ENCODE measurements around the gene FRAS1. TPM values are rescaled to one million over a fixed set of nuclear protein-coding genes. Genes with fewer than 3 reads are reported as not detected.

Gene FRAS1
- total RNA-seq, 2 experiments from 2014 or later, result not detected

DNA sequence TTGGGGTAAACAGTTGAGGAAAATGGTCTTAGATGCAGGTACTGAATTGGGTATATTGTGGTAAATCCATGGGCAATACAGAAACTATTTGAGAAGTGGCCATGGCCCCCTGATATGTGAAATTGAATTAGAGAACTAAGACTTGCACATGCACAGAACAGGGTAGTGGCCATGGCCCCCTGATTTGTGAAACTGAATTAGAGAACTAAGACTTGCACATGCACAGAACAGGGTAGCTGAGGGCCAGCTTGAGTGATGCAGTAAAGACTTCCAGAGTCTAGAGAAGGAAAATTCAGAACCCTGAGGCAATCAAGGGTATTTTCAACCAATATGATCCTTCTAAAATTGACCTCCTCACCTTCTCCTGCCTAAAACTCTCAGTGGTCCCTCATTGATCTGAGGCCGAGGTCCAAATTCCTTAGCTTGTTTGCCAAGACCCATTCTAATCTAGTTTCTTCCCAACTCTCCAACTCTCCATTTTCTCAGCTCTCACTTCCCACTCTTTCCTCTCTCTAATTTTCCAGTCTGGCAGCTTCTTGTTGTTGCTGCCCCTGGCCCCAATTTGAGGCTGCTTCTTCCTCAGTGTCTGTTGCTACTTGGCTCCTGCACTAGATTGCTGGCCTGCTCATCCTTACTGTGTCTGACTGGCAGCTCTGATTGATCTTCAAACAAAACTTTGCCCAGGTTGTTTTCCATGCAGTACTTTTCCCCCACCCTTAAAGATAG is 72.4 kb downstream of the FRAS1 start:
- H3K4me3 Mint-ChIP-seq, result no peak overlapping the region
- Histone ChIP-seq H3K4me3 (ENCODE audit: low read length) (no peak overlapping the region), H3K27me3 (ENCODE audit: control insufficient read depth in 1 of 2, insufficient read depth in 2 of 2, low read length in 2 of 2) (peaks cover 0 to 4% of the 10 kb centered on the region in 2 experiments), H3K9me3 (ENCODE audit: control insufficient read depth in 1 of 2, insufficient read depth in 1 of 2, low read length in 2 of 2) (peaks cover 0 to 4% of the 10 kb centered on the region in 2 experiments), H3K4me1 (ENCODE audit: insufficient read depth, low read length) (no peaks in the 10 kb centered on the region), H3K36me3 (ENCODE audit: insufficient read depth, low read length) (no peaks in the 10 kb centered on the region), H3K27ac (ENCODE audit: low read depth in 1 of 2, low read length in 2 of 2) (no peak overlapping the region)
- peaks cover 44% of the 10 kb centered on the region for H3K27me3 Mint-ChIP-seq
- POLR2A ChIA-PET, result no interaction called here
- DNase-seq (no peak), ATAC-seq (ENCODE audit: poor library complexity) (no peak)
- no peaks in the 10 kb centered on the region for H3K4me1 Mint-ChIP-seq (ENCODE audit: low read depth)
- H3K9me3 Mint-ChIP-seq, result peaks cover 5% of the 10 kb centered on the region
- intact Hi-C loops (cut with DNase I, micrococcal nuclease), result no loop called here
- TF ChIP-seq, protein P1, sequence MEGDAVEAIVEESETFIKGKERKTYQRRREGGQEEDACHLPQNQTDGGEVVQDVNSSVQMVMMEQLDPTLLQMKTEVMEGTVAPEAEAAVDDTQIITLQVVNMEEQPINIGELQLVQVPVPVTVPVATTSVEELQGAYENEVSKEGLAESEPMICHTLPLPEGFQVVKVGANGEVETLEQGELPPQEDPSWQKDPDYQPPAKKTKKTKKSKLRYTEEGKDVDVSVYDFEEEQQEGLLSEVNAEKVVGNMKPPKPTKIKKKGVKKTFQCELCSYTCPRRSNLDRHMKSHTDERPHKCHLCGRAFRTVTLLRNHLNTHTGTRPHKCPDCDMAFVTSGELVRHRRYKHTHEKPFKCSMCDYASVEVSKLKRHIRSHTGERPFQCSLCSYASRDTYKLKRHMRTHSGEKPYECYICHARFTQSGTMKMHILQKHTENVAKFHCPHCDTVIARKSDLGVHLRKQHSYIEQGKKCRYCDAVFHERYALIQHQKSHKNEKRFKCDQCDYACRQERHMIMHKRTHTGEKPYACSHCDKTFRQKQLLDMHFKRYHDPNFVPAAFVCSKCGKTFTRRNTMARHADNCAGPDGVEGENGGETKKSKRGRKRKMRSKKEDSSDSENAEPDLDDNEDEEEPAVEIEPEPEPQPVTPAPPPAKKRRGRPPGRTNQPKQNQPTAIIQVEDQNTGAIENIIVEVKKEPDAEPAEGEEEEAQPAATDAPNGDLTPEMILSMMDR (IDR thresholded peaks at IDR 0.05), result no peak
- CTCF ChIA-PET, result no interaction called here
- no peak overlapping the region for H3K27ac Mint-ChIP-seq
- H3K36me3 Mint-ChIP-seq (ENCODE audit: low read depth), result no peaks in the 10 kb centered on the region

DNA sequence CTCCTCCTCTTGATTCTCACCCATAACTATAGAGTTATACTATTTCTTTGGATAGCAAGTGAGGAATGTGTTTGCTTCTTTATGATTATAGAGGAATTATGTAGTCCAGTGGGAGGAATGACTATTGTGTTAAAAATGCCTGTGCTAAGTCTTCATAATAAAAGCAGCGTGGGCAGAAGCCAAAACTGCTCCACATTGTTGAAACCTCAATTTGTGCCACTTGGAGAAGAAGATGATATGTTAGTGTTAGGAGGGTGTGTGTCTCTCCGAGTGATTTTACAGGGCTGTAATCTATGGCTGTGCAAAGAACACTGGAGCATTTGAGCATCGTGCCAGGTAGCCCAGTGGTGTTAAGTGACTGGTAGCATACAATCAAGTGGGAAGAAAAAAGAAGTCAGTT is 74.3 kb downstream of the FRAS1 start:
- H3K9me3 ChIP-seq (ENCODE audit: control insufficient read depth in 1 of 2, insufficient read depth in 1 of 2, low read length in 2 of 2), result no peaks in the 10 kb centered on the region
- H3K27ac ChIP-seq (ENCODE audit: low read depth in 1 of 2, low read length in 2 of 2), result no peak overlapping the region
- ATAC-seq (ENCODE audit: poor library complexity) (no peak), DNase-seq (no peak)
- peaks cover 5% of the 10 kb centered on the region for H3K9me3 Mint-ChIP-seq
- peaks cover 0 to 4% of the 10 kb centered on the region in 2 experiments for H3K27me3 ChIP-seq (ENCODE audit: control insufficient read depth in 1 of 2, insufficient read depth in 2 of 2, low read length in 2 of 2)
- TF ChIP-seq, protein P1 (IDR thresholded peaks at IDR 0.05), result no peak
- H3K36me3 Mint-ChIP-seq (ENCODE audit: low read depth), result no peaks in the 10 kb centered on the region
- intact Hi-C loops (cut with DNase I, micrococcal nuclease), result no loop called here
- H3K27ac Mint-ChIP-seq, result no peak overlapping the region
- CTCF ChIA-PET, result no interaction called here
- POLR2A ChIA-PET, result no interaction called here
- peaks cover 48% of the 10 kb centered on the region for H3K27me3 Mint-ChIP-seq
- H3K4me3 ChIP-seq (ENCODE audit: low read length), result no peak overlapping the region
- H3K4me1 Mint-ChIP-seq (ENCODE audit: low read depth), result no peaks in the 10 kb centered on the region
- H3K4me3 Mint-ChIP-seq, result no peak overlapping the region
- no peaks in the 10 kb centered on the region for H3K36me3 ChIP-seq (ENCODE audit: insufficient read depth, low read length)
- no peaks in the 10 kb centered on the region for H3K4me1 ChIP-seq (ENCODE audit: insufficient read depth, low read length)

DNA sequence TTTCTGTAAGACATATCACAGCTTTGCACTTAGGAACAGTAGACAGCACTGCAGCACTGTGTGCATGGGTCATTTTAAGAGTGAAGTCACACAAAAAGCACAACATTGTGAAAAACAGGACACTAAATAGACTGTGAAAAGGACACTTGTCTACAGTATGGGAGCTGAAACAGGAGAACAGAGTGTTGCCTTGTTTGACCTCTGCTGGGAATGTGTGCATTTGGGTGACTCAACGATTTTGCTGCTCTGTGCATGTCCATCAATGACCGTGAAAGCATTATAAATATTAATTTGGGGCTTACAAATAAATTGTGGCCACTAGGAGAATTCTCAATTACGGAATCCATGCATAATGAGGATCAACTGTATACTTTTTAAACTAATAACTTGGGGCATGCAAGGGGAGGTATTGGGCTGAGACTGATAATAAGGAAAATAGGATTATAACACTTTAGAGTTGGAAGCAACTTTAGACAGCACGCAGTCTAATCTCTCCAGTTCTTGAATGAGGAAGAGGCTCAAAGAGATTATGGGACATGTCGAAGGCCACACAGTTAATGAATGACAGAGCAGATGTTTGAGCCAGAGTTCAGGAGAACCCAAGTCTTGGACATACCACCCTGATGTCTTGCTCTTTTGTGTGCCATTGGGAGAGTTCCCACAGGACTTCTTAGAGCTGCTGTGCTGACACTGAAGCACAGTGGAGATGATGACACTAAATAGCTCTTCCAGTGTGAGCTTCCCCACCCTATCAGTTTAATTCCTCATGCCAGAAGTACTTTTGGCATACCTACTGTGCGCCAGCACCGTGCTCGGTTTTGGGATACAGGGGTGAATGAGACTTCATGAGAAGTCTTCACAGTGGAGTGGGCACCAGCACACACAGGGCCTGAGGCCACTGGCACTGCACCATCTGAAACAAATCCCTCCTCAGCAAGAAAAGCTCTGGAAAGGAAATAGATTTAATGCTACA is 79.3 kb downstream of the FRAS1 start:
- no peaks in the 10 kb centered on the region for H3K36me3 ChIP-seq (ENCODE audit: insufficient read depth, low read length)
- ChIA-PET CTCF (no interaction called here), POLR2A (no interaction called here)
- intact Hi-C loops (cut with DNase I, micrococcal nuclease), result no loop called here
- H3K4me1 ChIP-seq (ENCODE audit: insufficient read depth, low read length), result no peaks in the 10 kb centered on the region
- no peak for DNase-seq
- H3K27ac ChIP-seq (ENCODE audit: low read depth in 1 of 2, low read length in 2 of 2), result no peak overlapping the region
- peaks cover 33% of the 10 kb centered on the region for H3K27me3 Mint-ChIP-seq
- TF ChIP-seq, protein P1 (IDR thresholded peaks at IDR 0.05), result no peak
- H3K27me3 ChIP-seq (ENCODE audit: control insufficient read depth in 1 of 2, insufficient read depth in 2 of 2, low read length in 2 of 2), result peaks cover 0 to 2% of the 10 kb centered on the region in 2 experiments
- H3K9me3 Mint-ChIP-seq, result no peaks in the 10 kb centered on the region
- no peak overlapping the region for H3K4me3 Mint-ChIP-seq
- H3K27ac Mint-ChIP-seq, result no peak overlapping the region
- H3K4me3 ChIP-seq (ENCODE audit: low read length), result no peak overlapping the region
- peaks cover 0 to 2% of the 10 kb centered on the region in 2 experiments for H3K9me3 ChIP-seq (ENCODE audit: control insufficient read depth in 1 of 2, insufficient read depth in 1 of 2, low read length in 2 of 2)
- no peaks in the 10 kb centered on the region for H3K36me3 Mint-ChIP-seq (ENCODE audit: low read depth)
- ATAC-seq (ENCODE audit: poor library complexity), result no peak
- H3K4me1 Mint-ChIP-seq (ENCODE audit: low read depth), result no peaks in the 10 kb centered on the region

Measured in CD4-positive, alpha-beta T cell (primary cell).